Upper lobe of left lung (tissue), 6 donors: ENCODE measurements around the gene HCK. TPM values are rescaled to one million over a fixed set of nuclear protein-coding genes. Genes with fewer than 3 reads are reported as not detected.

ENCODE experiments used
- ATAC-seq, 2 donors: fragments of 200-7000 bp; cut with Tn5 transposase; one replicate each; pipeline ENCODE4 v1.9.1; 2022; ENCODE audit warnings: mild to moderate bottlenecking in 2 of 2, moderate library complexity in 2 of 2; ENCODE audit not compliant: low FRiP score in 2 of 2
- DNase-seq, 2 donors: peaks; one replicate each; pipeline ENCODE4 v3.0.0-alpha.2; 2019 to 2020
- H3K27ac ChIP-seq, 4 donors: fragments of 200-600 bp; sonication (generic); one replicate each; pipeline ENCODE4 v1.5.1; 2016 to 2019
- H3K27me3 ChIP-seq, 4 donors: fragments of 200-600 bp; sonication (generic); one replicate each; pipeline ENCODE4 v1.5.1; 2017 to 2019
- H3K36me3 ChIP-seq, 4 donors: fragments of 200-600 bp; sonication (generic); one replicate each; pipeline ENCODE4 v1.5.1; 2016 to 2019
- H3K4me1 ChIP-seq, 4 donors: fragments of 200-600 bp; sonication (generic); one replicate each; pipeline ENCODE4 v1.5.1; 2018 to 2019
- H3K4me3 ChIP-seq, 4 donors: fragments of 200-600 bp; sonication (generic); one replicate each; pipeline ENCODE4 v1.5.1; 2017 to 2019; ENCODE audit warnings: mild to moderate bottlenecking in 2 of 4, moderate library complexity in 1 of 4
- H3K9me3 ChIP-seq, 4 donors: fragments of 200-600 bp; sonication (generic); one replicate each; pipeline ENCODE4 v1.5.1; 2018 to 2019
- CTCF ChIP-seq, 6 experiments: fragments of 450-650 bp in 4 of 6; fragments of 200-600 bp in 2 of 6; sonication (generic) in 2 of 6; IDR thresholded peaks; one replicate each; pipeline ENCODE4 v1.5.1; 2016 to 2019; ENCODE audit warnings: antibody characterized with exemption in 6 of 6
- EP300 ChIP-seq, 4 donors: sonication (generic); formaldehyde crosslinking; IDR thresholded peaks; one replicate each; pipeline ENCODE4 v1.5.1; 2017; ENCODE audit warnings: antibody characterized with exemption in 4 of 4, control low read depth in 2 of 4
- POLR2A ChIP-seq, 4 donors: fragments of 450-650 bp; IDR thresholded peaks; one replicate each; pipeline ENCODE4 v1.5.1; 2016 to 2017; ENCODE audit warnings: antibody characterized with exemption in 4 of 4, mild to moderate bottlenecking in 2 of 4
- POLR2AphosphoS5 ChIP-seq, 2 donors: sonication (generic); formaldehyde crosslinking; IDR thresholded peaks; one replicate each; pipeline ENCODE4 v1.5.1; 2017; ENCODE audit warnings: antibody characterized with exemption in 2 of 2
- WGBS, 2 donors: methylation state at CpG; one replicate each; pipeline ENCODE4 v1.1.5; 2017 to 2018; 5-methylcytosine and 5-hydroxymethylcytosine counted together
- total RNA-seq, 6 donors: library from RNA; depleted of rRNA in 4 of 6; stranded (reverse); fragments of >200 nt in 4 of 6; gene quantifications; one replicate each; pipeline versions ENCODE4 v1.1.0 to v1.2.1, GENCODE V29; 2016 to 2021
- donor health status: DM: no; HTN: no; CAD: no; lungs with moderate emphysema.
- donor health status: DM: no; HTN: yes; CAD: no; lungs with severe emphysema.

HCK gene
- total RNA-seq, 6 donors from 2014 or later = 27.7 to 93.9 (median 69.1) TPM

- Histone ChIP-seq H3K27me3 (peaks cover 0 to 7% (median 5%) of the 10 kb centered on the region in 4 donors), H3K36me3 (no peaks in the 10 kb centered on the region), H3K9me3 (no peaks in the 10 kb centered on the region), H3K27ac (peak overlapping the region in 1 of 4 donors; percentile 32), H3K4me1 (peaks cover 0 to 5% (median 2%) of the 10 kb centered on the region in 4 donors), H3K4me3 (no peak overlapping the region)
- no peak for ATAC-seq
- no peak for DNase-seq
- TF ChIP-seq POLR2A (IDR thresholded peaks at IDR 0.05) (no peak), POLR2AphosphoS5 (IDR thresholded peaks at IDR 0.05) (no peak), EP300 (IDR thresholded peaks at IDR 0.05) (no peak), CTCF (IDR thresholded peaks at IDR 0.05) (no peak)
- WGBS, 2 donors = 64 to 75% methylated on average over 8 of the region's 8 CpGs
Measured at GRCh38 chr20:32057656-32058184, 5.7 kb downstream of the HCK start.

GRCh38 chr20:32059189-32059588 lies 7.1 kb downstream of the HCK start:
- Histone ChIP-seq H3K4me1 (peaks cover 0 to 2% (median 0%) of the 10 kb centered on the region in 4 donors), H3K27me3 (no peaks in the 10 kb centered on the region), H3K36me3 (no peaks in the 10 kb centered on the region), H3K4me3 (no peak overlapping the region), H3K9me3 (no peaks in the 10 kb centered on the region), H3K27ac (no peak overlapping the region)
- no peak for TF ChIP-seq CTCF (IDR thresholded peaks at IDR 0.05)
- TF ChIP-seq POLR2A (IDR thresholded peaks at IDR 0.05) = no peak
- no peak for TF ChIP-seq POLR2AphosphoS5 (IDR thresholded peaks at IDR 0.05)
- DNase-seq (no peak), ATAC-seq (no peak)
- WGBS, 2 donors = 92 to 93% methylated on average over 1 of the region's 1 CpG

GRCh38 chr20:32062776-32063170 lies 10.7 kb downstream of the HCK start:
- no peaks in the 10 kb centered on the region for H3K36me3 ChIP-seq
- no peaks in the 10 kb centered on the region for H3K9me3 ChIP-seq
- H3K4me1 ChIP-seq = peaks cover 0 to 2% (median 0%) of the 10 kb centered on the region in 4 donors
- no peak overlapping the region for H3K4me3 ChIP-seq
- no peaks in the 10 kb centered on the region for H3K27me3 ChIP-seq
- ATAC-seq (peak; percentile 80 to 90), DNase-seq (peak in 1 of 2 donors; percentile 89)
- 38 to 47% methylated on average over 4 of the region's 4 CpGs for WGBS, 2 donors
- TF ChIP-seq CTCF (IDR thresholded peaks at IDR 0.05) (no peak), POLR2AphosphoS5 (IDR thresholded peaks at IDR 0.05) (peak; percentile 26 to 45)
- peak overlapping the region; percentile 66 to 80 (median 74) for H3K27ac ChIP-seq

- H3K4me3 ChIP-seq = no peak overlapping the region
- peak in 1 of 2 donors; percentile 39 for ATAC-seq
- H3K4me1 ChIP-seq = peaks cover 0 to 2% (median 0%) of the 10 kb centered on the region in 4 donors
Measured at GRCh38 chr20:32063695-32064094, 11.7 kb downstream of the HCK start.

More at GRCh38 chr20:32063695-32064094, 11.7 kb downstream of the HCK start:
- DNase-seq = no peak
- Histone ChIP-seq H3K9me3 (no peaks in the 10 kb centered on the region), H3K27ac (peak overlapping the region; percentile 66 to 80 (median 74)), H3K27me3 (no peaks in the 10 kb centered on the region), H3K36me3 (no peaks in the 10 kb centered on the region)
- no peak for TF ChIP-seq CTCF (IDR thresholded peaks at IDR 0.05)
- TF ChIP-seq EP300 (IDR thresholded peaks at IDR 0.05) = no peak
- TF ChIP-seq POLR2AphosphoS5 (IDR thresholded peaks at IDR 0.05) = no peak
- TF ChIP-seq POLR2A (IDR thresholded peaks at IDR 0.05) = peak in 1 of 4 donors; percentile 12
- WGBS, 2 donors = 41 to 58% methylated on average over 4 of the region's 4 CpGs
